H9 (cell line): ENCODE results near the gene KIF21B. TPM values are rescaled to one million over a fixed set of nuclear protein-coding genes. Genes with fewer than 3 reads are reported as not detected.

ENCODE experiments used
- DNase-seq: peaks from one replicate; pipeline ENCODE4 v3.0.0-alpha.2; 2017
- H2AFZ ChIP-seq: one replicate; pipeline ENCODE4 v1.6.1; 2013; ENCODE audit warnings: mild to moderate bottlenecking, low read length, control low read depth, moderate library complexity
- H2AK5ac ChIP-seq: 2 replicates; pipeline ENCODE4 v1.6.1; 2013; ENCODE audit warnings: low read length, control low read depth, mixed read lengths; ENCODE audit not compliant: insufficient read length
- H2BK120ac ChIP-seq: one replicate; pipeline ENCODE4 v1.6.1; 2013; ENCODE audit warnings: low read depth, mild to moderate bottlenecking, low read length, control low read depth, inconsistent platforms; ENCODE audit not compliant: poor library complexity, severe bottlenecking
- H2BK12ac ChIP-seq: 2 replicates; pipeline ENCODE4 v1.6.1; 2013; ENCODE audit warnings: low read length, control low read depth, mixed read lengths, low read depth; ENCODE audit not compliant: insufficient read length
- H2BK15ac ChIP-seq: 2 replicates; pipeline ENCODE4 v1.6.1; 2013; ENCODE audit warnings: low read depth, low read length, control low read depth
- H2BK20ac ChIP-seq: one replicate; pipeline ENCODE4 v1.6.1; 2013; ENCODE audit warnings: low read depth, mild to moderate bottlenecking, low read length, control low read depth, inconsistent platforms; ENCODE audit not compliant: poor library complexity, severe bottlenecking
- H2BK5ac ChIP-seq: 2 replicates; pipeline ENCODE4 v1.6.1; 2013; ENCODE audit warnings: low read length, control low read depth, mixed read lengths; ENCODE audit not compliant: insufficient read length
- H3K14ac ChIP-seq: 2 replicates; pipeline ENCODE4 v1.6.1; 2013; ENCODE audit warnings: low read length, control low read depth; ENCODE audit not compliant: insufficient read depth
- H3K18ac ChIP-seq: 2 replicates; pipeline ENCODE4 v1.6.1; 2013; ENCODE audit warnings: low read depth, mild to moderate bottlenecking, mixed read lengths, low read length, control low read depth; ENCODE audit not compliant: insufficient read length
- H3K23ac ChIP-seq: 2 replicates; pipeline ENCODE4 v1.6.1; 2013; ENCODE audit warnings: low read length, control low read depth, mixed read lengths, low read depth; ENCODE audit not compliant: insufficient read length
- H3K23me2 ChIP-seq: 2 replicates; pipeline ENCODE4 v1.6.1; 2013; ENCODE audit warnings: low read depth, mild to moderate bottlenecking, mixed read lengths, low read length, control low read depth; ENCODE audit not compliant: insufficient read length, poor library complexity, severe bottlenecking
- H3K27ac ChIP-seq: 2 replicates; pipeline ENCODE4 v1.5.1; 2013; ENCODE audit warnings: low read length, control low read depth, mixed read lengths, low read depth; ENCODE audit not compliant: insufficient read length
- H3K27me3 ChIP-seq: 2 replicates; pipeline ENCODE4 v1.6.1; 2013; ENCODE audit warnings: low read length, control low read depth, inconsistent platforms; ENCODE audit not compliant: insufficient read depth
- H3K4ac ChIP-seq: 2 replicates; pipeline ENCODE4 v1.6.1; 2013; ENCODE audit warnings: low read depth, mild to moderate bottlenecking, control low read depth, inconsistent platforms, low read length, moderate library complexity
- H3K4me1 ChIP-seq: 2 replicates; pipeline ENCODE4 v1.6.1; 2013; ENCODE audit warnings: low read length, control low read depth, inconsistent platforms; ENCODE audit not compliant: insufficient read depth
- H3K4me2 ChIP-seq: 2 replicates; pipeline ENCODE4 v1.6.1; 2013; ENCODE audit warnings: low read length, control low read depth, mixed read lengths; ENCODE audit not compliant: insufficient read length, insufficient read depth
- H3K56ac ChIP-seq: 2 replicates; pipeline ENCODE4 v1.6.1; 2013; ENCODE audit warnings: low read depth, mild to moderate bottlenecking, mixed read lengths, low read length, control low read depth; ENCODE audit not compliant: insufficient read length
- H3K79me1 ChIP-seq: 2 replicates; pipeline ENCODE4 v1.6.1; 2013; ENCODE audit warnings: low read depth, mild to moderate bottlenecking, moderate library complexity, low read length, control low read depth, inconsistent platforms; ENCODE audit not compliant: insufficient read depth, poor library complexity, severe bottlenecking
- H3K79me2 ChIP-seq: 2 replicates; pipeline ENCODE4 v1.6.1; 2013; ENCODE audit warnings: low read length, control low read depth, inconsistent platforms; ENCODE audit not compliant: insufficient read depth
- H3K9ac ChIP-seq: 2 replicates; pipeline ENCODE4 v1.6.1; 2013; ENCODE audit warnings: low read length, control low read depth, mixed read lengths; ENCODE audit not compliant: insufficient read length; ENCODE audit errors: extremely low read depth
- H3K9me3 ChIP-seq: one replicate; pipeline ENCODE4 v1.6.1; 2013; ENCODE audit warnings: low read depth, low read length, inconsistent platforms; ENCODE audit not compliant: control insufficient read depth
- H3T11ph ChIP-seq: one replicate; pipeline ENCODE4 v1.6.1; 2013; ENCODE audit warnings: mild to moderate bottlenecking, low read length, control low read depth, inconsistent platforms
- H4K20me1 ChIP-seq: one replicate; pipeline ENCODE4 v1.6.1; 2013; ENCODE audit not compliant: control insufficient read depth, insufficient read length, insufficient read depth
- H4K5ac ChIP-seq: 2 replicates; pipeline ENCODE4 v1.6.1; 2013; ENCODE audit warnings: low read depth, mild to moderate bottlenecking, mixed read lengths, low read length, control low read depth; ENCODE audit not compliant: insufficient read length
- H4K8ac ChIP-seq: replicated peaks from 2 replicates; pipeline ENCODE4 v1.6.1; 2013; ENCODE audit warnings: low read length, control low read depth, mixed read lengths, low read depth; ENCODE audit not compliant: insufficient read length
- H4K91ac ChIP-seq: 2 replicates; pipeline ENCODE4 v1.6.1; 2013; ENCODE audit warnings: low read depth, mild to moderate bottlenecking, moderate library complexity, mixed read lengths, low read length, control low read depth; ENCODE audit not compliant: insufficient read length
- H3K27ac Mint-ChIP-seq, 3 experiments: 2 replicates in 2 of 3; 3 replicates in 1 of 3; pipeline ENCODE4 v1.8.0; 2020 to 2021; ENCODE audit warnings: mixed read lengths in 3 of 3, mild to moderate bottlenecking in 1 of 3, moderate library complexity in 1 of 3
- H3K27me3 Mint-ChIP-seq: 2 replicates; pipeline ENCODE4 v1.8.0; 2021; ENCODE audit warnings: low read depth, mild to moderate bottlenecking, moderate library complexity, mixed read lengths
- H3K36me3 Mint-ChIP-seq, 3 experiments: 2 replicates in 2 of 3; 3 replicates in 1 of 3; pipeline ENCODE4 v1.8.0; 2020 to 2021; ENCODE audit warnings: low read depth in 3 of 3, mixed read lengths in 3 of 3; ENCODE audit not compliant: insufficient read depth in 1 of 3
- H3K4me1 Mint-ChIP-seq, 2 experiments: 2 replicates each; pipeline ENCODE4 v1.8.0; 2020; ENCODE audit warnings: mixed read lengths in 2 of 2
- H3K4me3 Mint-ChIP-seq, 2 experiments: 2 replicates in 1 of 2; 3 replicates in 1 of 2; pipeline ENCODE4 v1.8.0; 2020 to 2021; ENCODE audit warnings: mild to moderate bottlenecking in 2 of 2, mixed read lengths in 2 of 2, moderate library complexity in 1 of 2
- H3K9me3 Mint-ChIP-seq, 2 experiments: 2 replicates in 1 of 2; 3 replicates in 1 of 2; pipeline ENCODE4 v1.8.0; 2020; ENCODE audit warnings: mild to moderate bottlenecking in 2 of 2, mixed read lengths in 2 of 2, moderate library complexity in 1 of 2
- WGBS: extraction: QIAGEN DNeasy Blood & Tissue Kit; methylation state at CpG from one replicate; pipeline ENCODE4 v1.1.7; 2013; ENCODE audit warnings: missing lambda C conversion rate, low lambda C conversion rate, mixed read lengths; ENCODE audit not compliant: insufficient read length; ENCODE audit errors: extremely low coverage; 5-methylcytosine and 5-hydroxymethylcytosine counted together
- total RNA-seq: library from RNA; stranded (reverse); gene quantifications from 2 replicates; pipeline ENCODE4 v1.2.1, GENCODE V29; 2021
- TF ChIP-seq, protein P1 (sequence below): fragments of 200-600 bp; sonication (generic); conservative IDR thresholded peaks from 3 replicates; pipeline ENCODE4 v1.8.0; 2021; ENCODE audit warnings: antibody characterized with exemption, mild to moderate bottlenecking

The KIF21B gene
- total RNA-seq, 1 experiment from 2014 or later, result 7.5 TPM

DNA sequence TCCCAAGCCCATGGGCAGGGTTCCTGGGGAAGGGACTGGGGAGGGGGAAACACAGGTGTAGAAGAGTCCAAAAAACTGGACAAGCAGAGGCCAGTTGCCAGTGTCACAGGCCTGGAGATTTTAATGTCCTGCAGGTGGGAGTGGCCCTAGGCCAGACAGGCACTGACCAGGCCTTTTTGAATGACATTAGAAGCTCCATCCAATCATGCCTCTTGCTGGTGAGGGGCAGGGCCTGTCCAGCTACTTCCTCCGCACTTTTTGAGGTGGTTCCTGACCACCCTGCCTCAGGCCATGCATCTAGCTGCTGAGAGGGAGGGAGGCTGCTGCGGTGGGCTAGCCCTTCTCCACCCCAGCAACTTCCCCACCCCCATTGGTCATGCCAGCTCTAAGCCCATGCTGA, 15.9 kb upstream of the KIF21B start:
- Histone ChIP-seq H4K91ac (no peak overlapping the region), H4K8ac (no peak overlapping the region), H2AK5ac (no peak overlapping the region), H3K9me3 (no peaks in the 10 kb centered on the region), H3K27ac (no peak overlapping the region), H3K27me3 (no peaks in the 10 kb centered on the region), H3K56ac (no peak overlapping the region), H3K4ac (no peak overlapping the region), H3K79me2 (no peaks in the 10 kb centered on the region), H2BK12ac (no peak overlapping the region), H2BK20ac (no peak overlapping the region), H3K14ac (no peak overlapping the region; the same call in 1 of the 2 replicates), H4K5ac (no peak overlapping the region), H3K4me1 (no peaks in the 10 kb centered on the region), H3K18ac (no peak overlapping the region), H2BK15ac (no peak overlapping the region), H2AFZ (no peak overlapping the region), H3K9ac (no peak overlapping the region), H4K20me1 (no peaks in the 10 kb centered on the region), H2BK120ac (no peak overlapping the region), H2BK5ac (no peak overlapping the region), H3K23me2 (no peaks in the 10 kb centered on the region), H3K4me2 (no peak overlapping the region), H3K23ac (no peak overlapping the region), H3K79me1 (no peaks in the 10 kb centered on the region), H3T11ph (no peak overlapping the region)
- Mint-ChIP-seq H3K9me3 (no peaks in the 10 kb centered on the region), H3K27me3 (peaks cover 2% of the 10 kb centered on the region), H3K4me1 (peaks cover 0 to 2% of the 10 kb centered on the region in 2 experiments; a peak in 2 of 4 replicates), H3K4me3 (no peak overlapping the region), H3K36me3 (no peaks in the 10 kb centered on the region), H3K27ac (no peak overlapping the region)
- DNase-seq, result no peak
- no CpG with 5 or more reads among the region's 2 CpGs for WGBS
- TF ChIP-seq, protein P1, sequence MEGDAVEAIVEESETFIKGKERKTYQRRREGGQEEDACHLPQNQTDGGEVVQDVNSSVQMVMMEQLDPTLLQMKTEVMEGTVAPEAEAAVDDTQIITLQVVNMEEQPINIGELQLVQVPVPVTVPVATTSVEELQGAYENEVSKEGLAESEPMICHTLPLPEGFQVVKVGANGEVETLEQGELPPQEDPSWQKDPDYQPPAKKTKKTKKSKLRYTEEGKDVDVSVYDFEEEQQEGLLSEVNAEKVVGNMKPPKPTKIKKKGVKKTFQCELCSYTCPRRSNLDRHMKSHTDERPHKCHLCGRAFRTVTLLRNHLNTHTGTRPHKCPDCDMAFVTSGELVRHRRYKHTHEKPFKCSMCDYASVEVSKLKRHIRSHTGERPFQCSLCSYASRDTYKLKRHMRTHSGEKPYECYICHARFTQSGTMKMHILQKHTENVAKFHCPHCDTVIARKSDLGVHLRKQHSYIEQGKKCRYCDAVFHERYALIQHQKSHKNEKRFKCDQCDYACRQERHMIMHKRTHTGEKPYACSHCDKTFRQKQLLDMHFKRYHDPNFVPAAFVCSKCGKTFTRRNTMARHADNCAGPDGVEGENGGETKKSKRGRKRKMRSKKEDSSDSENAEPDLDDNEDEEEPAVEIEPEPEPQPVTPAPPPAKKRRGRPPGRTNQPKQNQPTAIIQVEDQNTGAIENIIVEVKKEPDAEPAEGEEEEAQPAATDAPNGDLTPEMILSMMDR, result no peak
